ENCODE data around the gene KRT32. TPM values are rescaled to one million over a fixed set of nuclear protein-coding genes. Genes with fewer than 3 reads are reported as not detected.

KRT32 gene
- total and polyA plus RNA-seq, 8 donors: 1.9 TPM; not detected in 7

DNA sequence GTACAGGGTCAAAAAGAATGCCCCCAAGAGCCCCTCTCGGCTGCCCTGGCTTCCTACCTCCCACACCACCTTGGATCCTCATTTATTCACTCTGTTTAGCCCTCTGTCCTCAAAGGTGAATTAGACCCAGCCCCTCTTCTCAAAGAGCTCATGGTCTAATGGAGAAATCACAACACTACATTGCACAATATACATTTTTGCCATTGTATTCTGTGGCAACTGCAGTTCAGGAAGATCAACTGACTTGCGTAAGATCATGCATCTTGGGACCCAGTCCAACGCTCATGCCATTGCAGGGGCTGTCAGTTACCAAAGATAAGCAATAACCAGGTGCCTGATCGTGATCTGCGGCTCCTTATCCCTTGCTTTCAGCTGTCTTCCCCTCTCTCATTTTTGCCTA, 27.8 kb downstream of the KRT32 start:
- WGBS, 5 donors: 66 to 85% (median 70%) methylated on average over 4 to 5 of the region's 5 CpGs
- DNase-seq: no peak
- Histone ChIP-seq H3K27ac (no peak overlapping the region), H3K36me3 (no peaks in the 10 kb centered on the region), H3K4me1 (peaks cover 0 to 3% (median 0%) of the 10 kb centered on the region in 4 donors), H3K9me3 (no peaks in the 10 kb centered on the region), H3K27me3 (peaks cover 0 to 10% (median 0%) of the 10 kb centered on the region in 3 donors), H3K4me3 (no peak overlapping the region)
- intact Hi-C loops (cut with DNase I; ENCODE audit: low total_unique reads): no loop called here
- no peak for TF ChIP-seq POLR2A (IDR thresholded peaks at IDR 0.05)
- TF ChIP-seq EP300 (IDR thresholded peaks at IDR 0.05): no peak
- TF ChIP-seq, protein P1, sequence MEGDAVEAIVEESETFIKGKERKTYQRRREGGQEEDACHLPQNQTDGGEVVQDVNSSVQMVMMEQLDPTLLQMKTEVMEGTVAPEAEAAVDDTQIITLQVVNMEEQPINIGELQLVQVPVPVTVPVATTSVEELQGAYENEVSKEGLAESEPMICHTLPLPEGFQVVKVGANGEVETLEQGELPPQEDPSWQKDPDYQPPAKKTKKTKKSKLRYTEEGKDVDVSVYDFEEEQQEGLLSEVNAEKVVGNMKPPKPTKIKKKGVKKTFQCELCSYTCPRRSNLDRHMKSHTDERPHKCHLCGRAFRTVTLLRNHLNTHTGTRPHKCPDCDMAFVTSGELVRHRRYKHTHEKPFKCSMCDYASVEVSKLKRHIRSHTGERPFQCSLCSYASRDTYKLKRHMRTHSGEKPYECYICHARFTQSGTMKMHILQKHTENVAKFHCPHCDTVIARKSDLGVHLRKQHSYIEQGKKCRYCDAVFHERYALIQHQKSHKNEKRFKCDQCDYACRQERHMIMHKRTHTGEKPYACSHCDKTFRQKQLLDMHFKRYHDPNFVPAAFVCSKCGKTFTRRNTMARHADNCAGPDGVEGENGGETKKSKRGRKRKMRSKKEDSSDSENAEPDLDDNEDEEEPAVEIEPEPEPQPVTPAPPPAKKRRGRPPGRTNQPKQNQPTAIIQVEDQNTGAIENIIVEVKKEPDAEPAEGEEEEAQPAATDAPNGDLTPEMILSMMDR (IDR thresholded peaks at IDR 0.05): no peak
- TF ChIP-seq POLR2AphosphoS5 (IDR thresholded peaks at IDR 0.05): no peak

DNA sequence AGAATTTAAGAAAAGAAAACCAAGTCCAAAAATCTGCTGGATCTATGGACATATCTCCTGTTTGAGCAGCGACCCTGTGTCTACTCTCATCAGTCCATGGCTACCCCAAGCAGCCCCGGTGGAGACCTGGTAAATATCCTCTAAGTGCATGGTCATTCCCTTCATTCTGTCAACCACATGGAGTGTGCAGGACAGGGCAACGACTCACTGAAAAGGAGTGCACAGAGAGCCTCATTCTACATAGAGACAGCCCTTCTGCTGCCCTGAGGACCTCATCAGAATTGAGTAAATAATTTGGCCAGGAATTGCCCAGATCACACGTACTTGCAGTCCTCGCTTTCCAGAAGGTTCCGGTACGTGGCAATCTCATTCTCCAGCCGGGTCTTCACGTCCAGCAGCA, 29.4 kb downstream of the KRT32 start:
- WGBS, 5 donors: 86 to 93% (median 91%) methylated on average over 9 of the region's 9 CpGs
- Histone ChIP-seq H3K27ac (no peak overlapping the region), H3K9me3 (no peaks in the 10 kb centered on the region), H3K4me3 (no peak overlapping the region), H3K36me3 (no peaks in the 10 kb centered on the region), H3K4me1 (peaks cover 0 to 5% (median 0%) of the 10 kb centered on the region in 4 donors), H3K27me3 (no peaks in the 10 kb centered on the region)
- TF ChIP-seq EP300 (IDR thresholded peaks at IDR 0.05): no peak
- TF ChIP-seq, protein P1 (IDR thresholded peaks at IDR 0.05): no peak
- TF ChIP-seq POLR2A (IDR thresholded peaks at IDR 0.05): no peak
- no peak for TF ChIP-seq POLR2AphosphoS5 (IDR thresholded peaks at IDR 0.05)
- intact Hi-C loops (cut with DNase I; ENCODE audit: low total_unique reads): no loop called here
- no peak for DNase-seq

DNA sequence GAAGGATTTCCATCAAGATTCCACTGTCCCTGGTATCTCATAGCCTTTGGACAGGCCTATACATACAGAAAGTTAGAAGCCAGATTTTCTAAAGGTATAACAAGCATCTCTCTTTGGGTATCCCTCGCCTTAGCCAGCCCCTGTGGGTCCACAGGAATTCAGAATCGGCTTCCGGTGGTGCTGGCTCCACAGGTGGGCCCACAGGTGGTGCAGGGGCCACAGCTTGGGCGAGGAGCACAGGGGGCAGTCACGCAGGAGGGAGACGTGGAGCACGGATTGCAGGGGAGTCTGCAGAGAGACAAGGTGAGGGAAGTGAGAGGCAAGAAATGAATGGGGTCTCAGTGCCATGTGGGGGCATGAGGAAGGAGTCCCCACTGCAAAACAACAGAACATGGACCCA, 29.9 kb downstream of the KRT32 start:
- intact Hi-C loops (cut with DNase I; ENCODE audit: low total_unique reads): no loop called here
- Histone ChIP-seq H3K4me1 (peaks cover 0 to 5% (median 0%) of the 10 kb centered on the region in 4 donors), H3K4me3 (no peak overlapping the region), H3K27ac (no peak overlapping the region), H3K27me3 (no peaks in the 10 kb centered on the region), H3K36me3 (no peaks in the 10 kb centered on the region), H3K9me3 (no peaks in the 10 kb centered on the region)
- 79 to 85% (median 84%) methylated on average over 7 of the region's 7 CpGs for WGBS, 5 donors
- TF ChIP-seq, protein P1 (IDR thresholded peaks at IDR 0.05): no peak
- TF ChIP-seq POLR2A (IDR thresholded peaks at IDR 0.05) (no peak), POLR2AphosphoS5 (IDR thresholded peaks at IDR 0.05) (no peak), EP300 (IDR thresholded peaks at IDR 0.05) (no peak)
- no peak for DNase-seq

DNA sequence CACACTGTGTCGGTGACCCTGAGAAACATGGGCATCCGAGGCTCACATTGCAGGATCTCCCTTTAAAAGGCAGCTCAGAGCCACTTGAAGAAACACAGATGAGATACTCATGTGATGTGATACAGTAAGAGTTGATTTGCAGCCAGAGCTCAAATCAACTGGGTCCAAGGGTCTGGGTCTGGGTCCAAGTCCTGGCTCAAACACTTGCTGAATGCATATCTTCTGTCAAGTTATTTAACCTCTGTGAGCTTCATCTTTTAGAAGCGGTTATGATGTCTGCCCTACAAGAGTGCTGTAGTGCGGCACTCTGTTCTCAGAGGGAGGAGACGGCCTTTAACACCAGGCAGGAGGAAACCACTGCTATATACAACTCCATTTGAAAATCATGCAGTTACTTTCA, 32.8 kb downstream of the KRT32 start:
- DNase-seq: peak in 1 of 2 donors; percentile 46
- TF ChIP-seq EP300 (IDR thresholded peaks at IDR 0.05) (no peak), POLR2A (IDR thresholded peaks at IDR 0.05) (no peak), POLR2AphosphoS5 (IDR thresholded peaks at IDR 0.05) (no peak)
- TF ChIP-seq, protein P1 (IDR thresholded peaks at IDR 0.05): no peak
- H3K4me1 ChIP-seq: peaks cover 0 to 7% (median 0%) of the 10 kb centered on the region in 4 donors
- H3K27ac ChIP-seq: no peak overlapping the region
- no peaks in the 10 kb centered on the region for H3K36me3 ChIP-seq
- intact Hi-C loops (cut with DNase I; ENCODE audit: low total_unique reads): no loop called here
- H3K9me3 ChIP-seq: no peaks in the 10 kb centered on the region
- no peaks in the 10 kb centered on the region for H3K27me3 ChIP-seq
- 41 to 57% (median 50%) methylated on average over 5 of the region's 5 CpGs for WGBS, 5 donors
- no peak overlapping the region for H3K4me3 ChIP-seq
